BLaER1 (cell line): ENCODE measurements around the gene DNPH1.

Source experiments
- H3K27ac ChIP-seq: shearing (Covaris generic); formaldehyde crosslinking; 2 replicates; pipeline ENCODE4 v1.8.1; 2022
- H3K27me3 ChIP-seq: shearing (Covaris generic); formaldehyde crosslinking; 2 replicates; pipeline ENCODE4 v1.8.1; 2022
- H3K36me3 ChIP-seq: shearing (Covaris generic); formaldehyde crosslinking; 2 replicates; pipeline ENCODE4 v1.8.1; 2022
- H3K4me1 ChIP-seq: shearing (Covaris generic); formaldehyde crosslinking; 2 replicates; pipeline ENCODE4 v1.8.1; 2022
- H3K4me2 ChIP-seq: shearing (Covaris generic); formaldehyde crosslinking; 2 replicates; pipeline ENCODE4 v1.8.1; 2022
- H3K4me3 ChIP-seq: shearing (Covaris generic); formaldehyde crosslinking; 2 replicates; pipeline ENCODE4 v1.8.1; 2022
- H3K9ac ChIP-seq: shearing (Covaris generic); formaldehyde crosslinking; 2 replicates; pipeline ENCODE4 v1.8.1; 2022
- H3K9me3 ChIP-seq: shearing (Covaris generic); formaldehyde crosslinking; 2 replicates; pipeline ENCODE4 v1.8.1; 2022
- H4K20me1 ChIP-seq: shearing (Covaris generic); formaldehyde crosslinking; 2 replicates; pipeline ENCODE4 v1.8.1; 2022
- Cebpa-rat ChIP-seq: shearing (Covaris generic); IDR thresholded peaks from 2 replicates; pipeline ENCODE4 v1.8.1; 2022

DNPH1 gene

DNA sequence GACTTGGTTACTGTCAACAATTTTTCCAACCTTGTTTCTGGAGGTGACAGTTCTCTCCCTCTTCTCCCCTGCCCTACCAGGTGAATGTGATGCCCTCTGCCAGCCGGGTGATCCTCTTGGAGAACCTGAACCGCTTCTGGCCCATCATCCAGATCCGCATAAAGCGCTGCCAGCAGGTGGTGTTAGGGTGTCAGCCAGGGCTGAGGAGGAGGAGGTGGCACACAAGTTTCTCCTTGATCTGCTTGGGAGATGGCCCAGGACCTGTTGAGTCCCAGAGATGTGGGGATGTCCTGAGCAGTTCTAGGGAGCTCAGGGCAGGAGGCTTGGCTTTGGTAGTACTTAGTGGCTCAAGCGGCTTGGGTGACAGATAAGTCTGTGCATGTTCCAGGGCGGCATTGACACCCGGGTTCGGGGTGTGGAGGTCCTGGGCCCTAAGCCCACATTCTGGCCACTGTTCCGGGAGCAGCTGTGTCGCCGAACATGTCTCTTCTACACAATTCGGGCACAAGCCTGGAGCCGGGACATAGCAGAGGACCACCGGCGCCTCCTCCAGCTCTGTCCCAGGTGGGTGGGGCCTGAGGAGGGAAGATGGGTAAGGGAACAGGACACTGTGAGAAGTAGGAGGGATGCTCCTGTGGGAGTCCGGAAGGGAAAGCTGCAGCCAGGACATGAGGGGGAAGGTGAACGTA is 26.1 kb downstream of the DNPH1 start:
- Histone ChIP-seq H3K4me1 (no peaks in the 10 kb centered on the region), H4K20me1 (no peaks in the 10 kb centered on the region), H3K27me3 (no peaks in the 10 kb centered on the region), H3K9me3 (no peaks in the 10 kb centered on the region), H3K36me3 (peaks cover 69% of the 10 kb centered on the region), H3K4me2 (no peak overlapping the region), H3K4me3 (no peak overlapping the region), H3K9ac (no peak overlapping the region), H3K27ac (no peak overlapping the region)
- no peak for TF ChIP-seq Cebpa-rat

DNA sequence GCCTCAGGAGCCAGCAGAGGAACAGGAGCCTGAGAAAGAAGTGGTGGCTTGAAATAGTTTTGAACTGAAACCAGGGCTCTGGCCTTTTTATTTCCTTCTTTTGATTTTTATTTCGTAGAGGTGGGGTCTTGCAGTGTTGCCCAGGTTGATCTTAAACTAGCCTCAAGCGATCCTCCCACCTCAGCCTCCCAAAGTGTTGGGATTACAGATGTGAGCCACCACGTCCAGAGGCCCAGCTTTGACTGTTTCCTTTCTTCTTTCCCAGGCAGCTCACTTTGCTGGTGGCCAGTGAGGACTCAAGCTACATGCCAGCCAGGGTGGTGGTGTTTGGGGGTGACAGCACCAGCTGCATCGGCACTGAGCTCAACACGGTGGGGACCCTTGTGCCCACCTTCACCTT is 26.8 kb downstream of the DNPH1 start:
- no peaks in the 10 kb centered on the region for H3K27me3 ChIP-seq
- H3K36me3 ChIP-seq: peaks cover 76% of the 10 kb centered on the region
- H3K4me3 ChIP-seq: no peak overlapping the region
- TF ChIP-seq Cebpa-rat: no peak
- H3K4me2 ChIP-seq: no peak overlapping the region
- H3K9ac ChIP-seq: no peak overlapping the region
- H4K20me1 ChIP-seq: no peaks in the 10 kb centered on the region
- no peaks in the 10 kb centered on the region for H3K4me1 ChIP-seq
- no peak overlapping the region for H3K27ac ChIP-seq
- no peaks in the 10 kb centered on the region for H3K9me3 ChIP-seq

DNA sequence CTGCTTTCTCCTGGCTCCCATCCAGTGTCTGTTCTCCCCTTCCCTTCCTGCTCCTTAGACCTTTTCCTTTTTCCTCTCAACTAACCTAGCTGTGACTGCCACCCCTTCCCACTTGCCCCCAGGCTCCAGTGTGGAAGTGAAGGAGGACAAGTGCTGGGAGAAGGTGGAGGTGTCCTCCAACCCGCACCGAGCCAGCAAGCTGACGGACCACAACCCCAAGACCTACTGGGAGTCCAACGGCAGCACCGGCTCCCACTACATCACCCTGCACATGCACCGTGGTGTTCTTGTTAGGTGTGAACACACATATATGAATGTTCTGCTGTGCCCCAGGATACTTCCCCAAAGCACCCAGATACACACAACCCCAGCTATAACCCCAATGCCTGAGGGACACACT is 28.7 kb downstream of the DNPH1 start:
- Histone ChIP-seq H3K27ac (no peak overlapping the region), H3K9me3 (no peaks in the 10 kb centered on the region), H3K36me3 (peaks cover 87% of the 10 kb centered on the region), H3K4me1 (no peaks in the 10 kb centered on the region), H4K20me1 (no peaks in the 10 kb centered on the region), H3K9ac (no peak overlapping the region), H3K4me2 (no peak overlapping the region), H3K4me3 (no peak overlapping the region), H3K27me3 (no peaks in the 10 kb centered on the region)
- TF ChIP-seq Cebpa-rat: no peak

DNA sequence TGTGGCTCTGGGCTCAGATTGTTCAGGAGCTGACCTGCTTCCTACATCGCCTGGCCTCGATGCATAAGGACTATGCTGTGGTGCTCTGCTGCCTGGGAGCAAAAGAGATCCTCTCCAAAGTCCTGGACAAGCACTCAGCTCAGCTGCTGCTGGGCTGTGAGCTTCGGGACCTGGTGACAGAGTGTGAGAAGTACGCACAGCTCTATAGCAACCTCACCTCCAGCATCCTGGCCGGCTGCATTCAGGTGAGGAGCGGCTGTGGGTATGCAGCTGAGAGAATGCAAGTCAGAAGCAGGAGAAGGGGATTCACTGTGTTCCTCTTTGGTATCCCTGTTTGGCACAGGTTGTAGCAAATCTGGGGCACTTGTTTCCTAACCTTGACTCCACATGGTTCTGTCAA is 29.4 kb downstream of the DNPH1 start:
- Histone ChIP-seq H3K4me1 (no peaks in the 10 kb centered on the region), H3K4me3 (no peak overlapping the region), H3K9ac (no peak overlapping the region), H3K27ac (no peak overlapping the region), H3K4me2 (no peak overlapping the region), H3K36me3 (peaks cover 87% of the 10 kb centered on the region), H3K9me3 (no peaks in the 10 kb centered on the region), H3K27me3 (no peaks in the 10 kb centered on the region), H4K20me1 (no peaks in the 10 kb centered on the region)
- no peak for TF ChIP-seq Cebpa-rat

DNA sequence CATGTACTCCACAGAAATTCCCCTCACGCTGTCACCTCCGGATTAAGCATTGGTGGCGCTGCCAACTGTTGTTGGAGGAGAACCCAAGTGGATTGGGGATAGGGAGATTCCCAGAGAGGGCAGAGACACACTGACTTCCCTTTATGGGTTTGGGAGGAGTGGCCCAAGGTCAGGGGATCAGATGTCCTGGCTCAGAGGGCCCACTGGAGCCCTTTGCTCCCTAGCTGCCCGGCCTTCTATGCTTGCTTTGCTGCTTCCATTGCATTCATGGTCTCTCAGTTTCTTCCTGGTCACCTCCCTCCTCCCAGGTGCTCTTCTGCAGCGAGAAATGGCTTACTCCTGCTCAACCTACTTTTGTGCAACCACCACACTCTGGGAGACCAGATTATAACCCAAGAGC is 32.9 kb downstream of the DNPH1 start:
- Histone ChIP-seq H3K4me1 (no peaks in the 10 kb centered on the region), H3K27me3 (no peaks in the 10 kb centered on the region), H3K4me3 (no peak overlapping the region), H3K9ac (no peak overlapping the region), H3K36me3 (peaks cover 93% of the 10 kb centered on the region), H3K4me2 (no peak overlapping the region), H3K9me3 (no peaks in the 10 kb centered on the region), H4K20me1 (no peaks in the 10 kb centered on the region), H3K27ac (no peak overlapping the region)
- TF ChIP-seq Cebpa-rat: no peak

DNA sequence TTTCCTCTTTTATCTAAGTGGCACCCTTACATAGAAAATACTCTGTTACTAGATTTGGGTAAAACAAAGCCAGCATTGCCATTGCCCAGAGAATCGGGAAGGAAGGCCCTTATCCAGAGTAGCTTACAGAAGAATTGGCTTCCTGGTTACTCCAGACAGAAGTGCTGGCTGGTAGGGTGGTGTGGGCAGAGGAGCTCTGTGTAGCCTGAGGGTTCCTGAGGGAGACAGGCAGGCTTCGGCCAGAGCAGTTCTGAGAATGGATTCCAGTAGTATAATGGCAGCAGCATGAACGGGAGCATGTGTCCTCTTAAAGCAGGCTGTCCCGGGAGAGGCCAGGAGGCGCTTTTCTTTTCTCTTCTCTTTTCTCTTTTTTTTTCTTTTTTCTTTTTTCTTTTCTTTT is 35.4 kb downstream of the DNPH1 start:
- no peak overlapping the region for H3K27ac ChIP-seq

DNA sequence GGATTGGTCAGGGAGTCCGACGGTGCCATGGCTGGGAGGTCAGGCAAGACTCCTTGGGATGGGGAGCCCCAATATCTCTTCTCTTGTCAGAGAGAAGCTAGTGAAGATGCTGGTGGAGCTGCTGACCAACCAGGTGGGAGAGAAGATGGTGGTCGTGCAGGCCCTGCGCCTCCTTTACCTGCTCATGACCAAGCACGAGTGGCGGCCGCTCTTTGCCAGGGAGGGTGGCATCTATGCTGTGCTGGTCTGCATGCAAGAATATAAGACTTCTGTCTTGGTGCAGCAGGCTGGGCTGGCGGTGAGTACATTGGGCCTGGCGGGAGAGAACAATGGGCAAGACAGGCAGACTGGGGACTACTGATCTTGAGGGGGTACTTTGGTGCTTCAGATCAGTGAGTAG is 36.4 kb downstream of the DNPH1 start:
- TF ChIP-seq Cebpa-rat: no peak
- Histone ChIP-seq H3K9me3 (no peaks in the 10 kb centered on the region), H3K4me3 (no peak overlapping the region), H3K4me1 (no peaks in the 10 kb centered on the region), H3K9ac (no peak overlapping the region), H3K36me3 (peaks cover 76% of the 10 kb centered on the region), H3K27me3 (no peaks in the 10 kb centered on the region), H3K4me2 (no peak overlapping the region), H4K20me1 (no peaks in the 10 kb centered on the region), H3K27ac (no peak overlapping the region)

More for the DNA sequence above, 35.4 kb downstream of the DNPH1 start:
- H3K9ac ChIP-seq: no peak overlapping the region
- H3K9me3 ChIP-seq: no peaks in the 10 kb centered on the region
- no peak overlapping the region for H3K4me3 ChIP-seq
- no peaks in the 10 kb centered on the region for H4K20me1 ChIP-seq
- H3K4me1 ChIP-seq: no peaks in the 10 kb centered on the region
- H3K4me2 ChIP-seq: no peak overlapping the region
- no peaks in the 10 kb centered on the region for H3K27me3 ChIP-seq
- H3K36me3 ChIP-seq: peaks cover 77% of the 10 kb centered on the region
- no peak for TF ChIP-seq Cebpa-rat

DNA sequence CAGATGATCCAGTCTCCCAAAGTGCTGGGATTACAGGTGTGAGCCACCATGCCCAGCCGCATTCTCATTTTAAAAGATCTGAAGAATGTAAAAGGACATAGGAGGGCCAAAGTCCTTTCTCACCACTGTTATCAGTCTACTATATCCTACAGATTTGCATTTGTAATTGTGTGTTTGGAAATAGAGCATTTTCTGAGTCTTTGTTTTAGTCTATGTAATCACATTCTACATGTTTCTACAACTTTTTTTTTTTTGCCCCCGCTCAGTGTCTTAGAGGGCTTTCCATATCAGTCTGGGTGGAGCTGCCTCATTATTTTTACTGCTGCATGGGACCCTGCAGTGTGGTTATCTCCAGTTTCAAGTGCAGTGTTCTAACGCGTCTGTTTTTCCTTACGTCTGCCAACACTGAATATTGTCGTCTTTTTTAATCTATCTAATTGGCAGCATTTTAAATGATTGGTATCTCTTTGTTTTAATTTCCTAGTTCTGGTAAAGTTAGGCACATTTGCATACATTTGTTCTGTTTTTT is 39.4 kb downstream of the DNPH1 start:
- no peak overlapping the region for H3K27ac ChIP-seq
- no peak overlapping the region for H3K4me3 ChIP-seq
- H3K4me2 ChIP-seq: no peak overlapping the region
- H3K36me3 ChIP-seq: peaks cover 76% of the 10 kb centered on the region
- no peaks in the 10 kb centered on the region for H4K20me1 ChIP-seq
- no peaks in the 10 kb centered on the region; the same call in 1 of the 2 replicates for H3K9me3 ChIP-seq
- H3K9ac ChIP-seq: no peak overlapping the region
- TF ChIP-seq Cebpa-rat: no peak
- H3K4me1 ChIP-seq: peaks cover 2% of the 10 kb centered on the region; the same call in 1 of the 2 replicates
- no peaks in the 10 kb centered on the region for H3K27me3 ChIP-seq

DNA sequence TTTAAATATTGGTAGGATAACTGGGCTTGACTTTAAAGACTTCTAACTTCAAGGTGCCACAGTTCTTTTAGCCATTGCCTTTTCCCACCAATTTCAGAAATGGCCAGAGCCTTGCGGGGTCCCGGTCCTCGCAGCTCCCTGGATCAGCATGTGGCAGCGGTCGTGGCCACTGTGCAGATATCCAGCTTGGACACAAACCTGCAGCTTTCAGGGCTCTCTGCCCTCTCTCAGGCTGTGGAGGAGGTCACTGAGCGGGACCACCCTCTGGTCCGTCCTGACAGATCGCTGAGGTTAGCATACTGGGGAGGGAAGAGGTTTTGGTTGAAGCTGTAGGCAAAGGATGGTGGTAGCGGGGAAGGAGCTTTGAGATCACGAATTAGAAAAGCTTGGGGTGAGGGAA is 40.9 kb downstream of the DNPH1 start:
- Histone ChIP-seq H4K20me1 (no peaks in the 10 kb centered on the region), H3K36me3 (peaks cover 69% of the 10 kb centered on the region), H3K9ac (no peak overlapping the region), H3K9me3 (no peaks in the 10 kb centered on the region; the same call in 1 of the 2 replicates), H3K27me3 (no peaks in the 10 kb centered on the region), H3K4me1 (peaks cover 16% of the 10 kb centered on the region), H3K4me3 (no peak overlapping the region), H3K4me2 (no peak overlapping the region), H3K27ac (no peak overlapping the region)
- no peak for TF ChIP-seq Cebpa-rat

DNA sequence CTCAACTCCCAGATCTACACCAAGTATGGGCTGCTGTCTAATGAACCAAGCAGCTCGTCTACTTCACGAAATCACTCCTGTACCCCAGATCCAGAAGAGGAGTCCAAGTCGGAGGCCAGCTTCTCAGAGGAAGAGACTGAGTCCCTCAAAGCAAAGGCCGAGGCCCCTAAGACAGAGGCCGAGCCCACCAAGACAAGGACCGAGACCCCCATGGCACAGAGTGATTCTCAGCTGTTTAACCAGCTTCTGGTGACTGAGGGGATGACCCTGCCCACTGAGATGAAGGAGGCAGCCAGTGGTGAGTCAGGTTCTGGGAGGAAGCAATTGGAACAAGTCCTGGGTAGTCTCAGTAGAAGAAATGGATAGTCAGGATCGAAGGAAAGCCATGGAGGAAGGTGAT is 41.5 kb downstream of the DNPH1 start:
- no peak overlapping the region for H3K4me3 ChIP-seq
- H3K36me3 ChIP-seq: peaks cover 63% of the 10 kb centered on the region
- peaks cover 22% of the 10 kb centered on the region for H3K4me1 ChIP-seq
- H3K9ac ChIP-seq: no peak overlapping the region
- no peaks in the 10 kb centered on the region for H3K27me3 ChIP-seq
- TF ChIP-seq Cebpa-rat: no peak
- H3K4me2 ChIP-seq: no peak overlapping the region
- no peaks in the 10 kb centered on the region; the same call in 1 of the 2 replicates for H3K9me3 ChIP-seq
- no peaks in the 10 kb centered on the region for H4K20me1 ChIP-seq
- no peak overlapping the region for H3K27ac ChIP-seq
